Dedifferentiated amniotic fluid mesenchymal stem cell (primary cell): ENCODE results near the gene GPR179.
A peak's percentile ranks its signal among the peaks of the same experiment; 100 is the strongest.
"Not testable (repeated sequence)": the region's sequence is repeated elsewhere in the genome, so short reads cannot be mapped to it uniquely, and the experiment has no call there.

ENCODE experiments used
- DNase-seq: peaks from one replicate; pipeline ENCODE4 v3.0.0-alpha.2; 2016; ENCODE audit errors: extremely low spot score

The GPR179 gene

GRCh38 chr17:38324772-38325171 is 19.0 kb downstream of the GPR179 start:
- no peak for DNase-seq

DNA sequence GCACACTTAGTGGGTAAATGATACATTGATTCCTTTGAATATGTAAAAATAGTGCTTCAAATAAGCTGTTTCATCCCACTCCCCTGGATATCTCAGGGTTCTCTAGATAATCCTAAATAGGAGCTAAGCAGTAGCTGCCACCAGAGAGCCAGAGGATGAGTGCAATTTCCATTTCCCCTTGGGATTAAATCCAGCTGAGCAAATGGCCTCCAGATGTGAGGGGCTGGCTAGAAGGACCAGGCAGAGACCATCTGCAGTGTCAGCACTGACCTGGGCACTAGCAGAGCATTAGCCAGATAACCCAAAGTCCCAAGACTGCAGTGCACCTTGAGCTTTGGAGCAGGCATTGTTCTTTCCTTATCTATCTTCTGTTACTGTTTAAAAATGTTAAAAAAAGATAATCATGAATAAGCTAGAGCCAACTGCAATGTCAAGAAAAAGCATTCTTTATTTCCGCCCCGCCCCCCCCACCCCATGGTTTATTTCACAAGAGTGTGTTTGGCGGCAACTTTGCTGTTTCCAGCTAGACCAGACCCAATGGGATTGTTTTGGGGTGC is 19.5 kb downstream of the GPR179 start:
- no peak for DNase-seq

DNA sequence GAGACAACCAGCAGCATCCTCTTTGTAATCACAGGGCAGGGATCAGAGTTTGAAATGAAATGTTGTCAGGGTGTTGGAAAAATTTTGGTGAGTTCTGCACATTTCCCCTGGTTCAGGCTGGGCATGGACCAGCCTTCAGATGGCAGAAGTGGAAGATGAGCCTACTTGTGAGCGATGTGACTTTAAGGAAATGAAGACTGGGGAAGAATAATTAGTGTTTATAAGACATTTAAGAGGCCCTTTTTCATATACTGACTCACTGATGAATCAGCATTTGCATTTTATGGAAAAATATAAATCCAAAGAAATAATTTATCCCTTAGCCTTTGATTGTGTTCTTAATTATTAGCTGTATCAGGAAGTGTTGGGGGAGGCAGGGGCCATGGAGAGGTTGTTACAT is 20.9 kb downstream of the GPR179 start:
- DNase-seq, result no peak

DNA sequence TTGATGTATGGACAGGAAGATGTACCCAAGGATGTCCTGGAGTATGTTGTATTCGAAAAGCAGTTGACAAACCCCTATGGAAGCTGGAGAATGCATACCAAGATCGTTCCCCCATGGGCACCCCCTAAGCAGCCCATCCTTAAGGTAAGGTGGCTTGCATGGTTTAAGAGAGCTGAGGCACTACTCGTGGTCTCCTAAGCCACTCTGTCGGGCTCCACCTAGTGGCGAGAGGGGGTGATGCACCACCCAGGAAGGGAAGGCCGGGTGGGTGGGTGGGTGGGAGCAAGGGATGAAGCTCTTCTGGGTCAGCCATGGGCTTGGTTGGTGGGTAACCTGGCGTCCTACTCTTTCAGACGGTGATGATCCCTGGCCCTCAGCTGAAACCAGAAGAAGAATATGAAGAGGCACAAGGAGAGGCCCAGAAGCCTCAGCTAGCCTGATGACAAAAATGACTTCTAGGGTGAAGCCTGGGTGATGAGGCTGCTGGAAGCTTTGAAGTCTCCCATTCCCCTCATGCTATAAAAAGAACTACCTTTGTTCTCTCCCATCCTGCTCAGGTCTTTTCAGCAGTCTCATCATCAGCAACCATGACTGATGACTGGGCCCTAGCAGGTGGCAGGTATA is 21.5 kb downstream of the GPR179 start:
- no peak for DNase-seq

DNA sequence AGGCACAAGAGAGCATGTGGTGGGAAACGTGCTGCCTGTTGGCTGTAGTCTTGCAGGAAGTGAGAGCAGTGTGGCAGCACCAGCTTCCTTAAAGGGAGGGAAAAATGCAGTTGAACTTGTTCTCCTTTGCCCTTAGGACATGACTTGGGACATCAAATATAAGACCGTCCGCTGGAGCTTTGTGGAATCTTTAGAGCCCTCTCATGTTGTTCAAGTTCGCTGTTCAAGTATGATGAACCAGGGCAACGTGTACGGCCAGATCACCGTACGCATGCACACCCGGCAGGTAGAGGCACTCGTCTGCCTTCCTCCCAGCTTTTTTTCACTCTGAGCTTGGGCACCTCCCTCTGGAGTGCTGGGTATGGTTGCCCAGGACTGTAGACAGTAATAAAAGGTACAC is 23.3 kb downstream of the GPR179 start:
- DNase-seq, result no peak

GRCh38 chr17:38317081-38317480 is 26.7 kb downstream of the GPR179 start:
- DNase-seq, result no peak

- no peak for DNase-seq
Measured at GRCh38 chr17:38315497-38315896, 28.3 kb downstream of the GPR179 start.

GRCh38 chr17:38296834-38297517 is 46.8 kb downstream of the GPR179 start, which contains the start of gene MRPL45:
TSS of gene MRPL45 (plus strand) at chr17:38297168. CDS start at chr17:38297184, 16 bp downstream.
- DNase-seq, result peak; percentile 94

DNA sequence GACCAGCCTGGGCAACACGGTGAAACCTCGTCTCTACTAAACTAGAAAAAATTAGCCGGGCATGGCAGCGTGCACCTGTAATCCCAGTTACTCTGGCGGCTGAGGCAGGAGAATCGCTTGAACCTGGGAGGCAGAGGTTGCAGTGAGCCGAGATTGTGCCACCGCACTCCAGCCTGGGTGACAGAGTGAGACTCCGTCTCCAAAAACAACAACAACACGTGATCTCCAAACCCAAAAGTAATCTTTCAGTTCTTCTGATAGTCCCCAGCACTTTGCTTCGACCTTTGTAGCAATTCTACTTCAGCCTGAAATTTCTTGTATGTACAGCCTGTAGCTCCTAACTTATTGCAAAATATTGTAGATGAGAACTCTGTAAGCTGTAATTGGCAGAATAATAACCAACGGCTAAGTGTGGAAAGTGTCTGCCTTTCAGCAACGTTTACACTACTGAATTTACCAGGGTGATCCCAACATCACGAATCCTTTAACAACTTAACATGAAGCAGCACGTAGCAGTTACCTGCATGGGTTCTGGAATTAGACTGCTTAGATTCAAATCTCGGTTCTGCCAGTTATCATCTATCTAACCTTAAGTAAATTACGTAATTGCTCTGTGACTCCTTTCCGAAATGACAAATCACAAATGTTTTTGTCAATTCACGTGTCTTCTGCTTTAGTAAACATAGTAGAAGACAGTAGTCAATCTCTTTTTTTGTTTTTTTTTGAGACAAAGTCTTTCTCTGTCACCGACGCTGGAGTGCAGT is 48.0 kb downstream of the GPR179 start:
- DNase-seq, result not testable (repeated sequence)

- not testable (repeated sequence) for DNase-seq
Measured at GRCh38 chr17:38289760-38290159, 54.0 kb downstream of the GPR179 start.

DNA sequence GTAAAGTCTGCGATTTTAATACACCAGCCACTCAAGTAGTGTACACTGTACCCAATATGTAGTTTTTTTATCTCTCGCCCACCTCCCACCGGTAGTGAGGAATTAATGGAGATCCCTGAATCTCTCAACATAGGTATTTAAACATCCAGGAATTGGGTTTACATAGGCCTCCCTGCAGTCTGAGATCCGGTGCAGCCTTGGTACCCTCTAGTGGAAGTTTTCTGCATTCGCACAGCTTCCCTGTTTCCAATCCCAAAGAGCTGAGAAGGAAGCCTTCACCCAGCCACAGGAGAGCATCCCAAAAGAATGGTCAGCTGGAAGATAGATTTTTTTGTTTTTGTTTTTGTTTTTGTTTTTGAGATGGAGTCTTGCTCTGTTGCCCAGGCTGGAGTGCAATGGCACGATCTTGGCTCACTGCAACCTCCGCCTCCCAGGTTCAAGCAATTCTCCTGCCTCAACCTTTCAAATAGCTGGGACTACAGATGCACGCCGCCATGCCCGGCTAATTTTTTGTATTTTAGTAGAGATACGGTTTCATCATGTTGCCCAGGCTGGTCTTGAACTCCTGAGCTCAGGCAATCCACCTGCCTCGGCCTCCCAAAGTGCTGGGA is 55.4 kb downstream of the GPR179 start:
- DNase-seq, result peak; percentile 15

GRCh38 chr17:38286501-38287091 is 57.2 kb downstream of the GPR179 start:
- peak; percentile 52 for DNase-seq

GRCh38 chr17:38285994-38286393 is 57.8 kb downstream of the GPR179 start:
- not testable (repeated sequence) for DNase-seq
